IMR-90 (cell line): Measurements from ENCODE around the gene WNT6. TPM values are rescaled to one million over a fixed set of nuclear protein-coding genes. Genes with fewer than 3 reads are reported as not detected.

Experiments
- ATAC-seq: fragments of 200-7000 bp; cut with Tn5 transposase; 2 replicates; pipeline ENCODE4 v1.9.1; 2020; ENCODE audit warnings: low read depth, mild to moderate bottlenecking, moderate library complexity
- Bru-seq: library from RNA; stranded (reverse); fragments of 400-500 nt; gene quantifications from one replicate; lab custom pipeline; 2021; lab: Mats Ljungman, UMichigan
- BruChase-seq, 2 experiments: library from RNA; stranded (reverse); fragments of 400-500 nt; gene quantifications; one replicate each; lab custom pipeline; 2021; lab: Mats Ljungman, UMichigan
- BruUV-seq: library from RNA; stranded (reverse); fragments of 400-500 nt; replicated peaks from 2 replicates; lab custom pipeline; 2021; lab: Mats Ljungman, UMichigan
- CTCF ChIA-PET: fragments of 300-600 bp; formaldehyde crosslinking; extraction: SDS; loops from one replicate; lab custom pipeline; 2021; ENCODE audit warnings: antibody characterized with exemption; lab: Yijun Ruan, JAX
- POLR2A ChIA-PET: fragments of 300-600 bp; sonication (Branson Sonifier 250); formaldehyde crosslinking; loops from one replicate; lab custom pipeline; 2022; ENCODE audit warnings: antibody characterized with exemption; ENCODE audit not compliant: unreplicated experiment; lab: Charles Lee
- DNase-seq: peaks from one replicate; pipeline ENCODE4 v3.0.0; 2013
- H2AFZ ChIP-seq: replicated peaks from 2 replicates; pipeline ENCODE3; 2013; ENCODE audit warnings: low read length, mild to moderate bottlenecking; ENCODE audit not compliant: poor library complexity
- H2AK5ac ChIP-seq: 2 replicates; pipeline ENCODE4 v1.6.1; 2013; ENCODE audit warnings: low read depth, low read length, inconsistent platforms
- H2AK9ac ChIP-seq: replicated peaks from 2 replicates; pipeline ENCODE3; 2013; ENCODE audit warnings: mild to moderate bottlenecking, low read depth, low read length, moderate library complexity; ENCODE audit not compliant: poor library complexity
- H2BK120ac ChIP-seq: 2 replicates; pipeline ENCODE4 v1.6.1; 2013; ENCODE audit warnings: low read depth, low read length, inconsistent platforms
- H2BK15ac ChIP-seq: 3 replicates; pipeline ENCODE4 v1.6.1; 2013; ENCODE audit warnings: low read depth, low read length, inconsistent platforms
- H2BK20ac ChIP-seq: 2 replicates; pipeline ENCODE4 v1.6.1; 2013; ENCODE audit warnings: low read depth, mild to moderate bottlenecking, inconsistent platforms, low read length, moderate library complexity
- H2BK5ac ChIP-seq: 2 replicates; pipeline ENCODE4 v1.6.1; 2013; ENCODE audit warnings: mild to moderate bottlenecking, low read depth, low read length, inconsistent platforms; ENCODE audit not compliant: poor library complexity, severe bottlenecking
- H3K14ac ChIP-seq: replicated peaks from 2 replicates; pipeline ENCODE4 v1.6.1; 2013; ENCODE audit warnings: low read depth, low read length, inconsistent platforms
- H3K18ac ChIP-seq: 2 replicates; pipeline ENCODE4 v1.6.1; 2013; ENCODE audit warnings: low read depth, low read length, control low read depth
- H3K23ac ChIP-seq: 2 replicates; pipeline ENCODE4 v1.6.1; 2013; ENCODE audit warnings: low read depth, low read length, inconsistent platforms
- H3K27ac ChIP-seq: 2 replicates; pipeline ENCODE4 v1.5.1; 2013; ENCODE audit warnings: mild to moderate bottlenecking, control low read depth, low read length; ENCODE audit not compliant: insufficient read depth
- H3K27me3 ChIP-seq: 2 replicates; pipeline ENCODE4 v1.6.1; 2013; ENCODE audit warnings: low read length; ENCODE audit not compliant: control insufficient read depth, insufficient read depth
- H3K36me3 ChIP-seq: 2 replicates; pipeline ENCODE4 v1.6.1; 2013; ENCODE audit warnings: low read length, mixed read lengths; ENCODE audit not compliant: control insufficient read depth, insufficient read depth
- H3K4ac ChIP-seq: 2 replicates; pipeline ENCODE4 v1.6.1; 2013; ENCODE audit warnings: low read depth, low read length, inconsistent platforms
- H3K4me1 ChIP-seq: 2 replicates; pipeline ENCODE4 v1.6.1; 2013; ENCODE audit warnings: low read length, mixed read lengths; ENCODE audit not compliant: control insufficient read depth, insufficient read depth
- H3K4me2 ChIP-seq: 2 replicates; pipeline ENCODE4 v1.6.1; 2013; ENCODE audit warnings: low read depth, mild to moderate bottlenecking, control low read depth, low read length, moderate library complexity
- H3K4me3 ChIP-seq: 2 replicates; pipeline ENCODE4 v1.5.1; 2013; ENCODE audit warnings: low read depth, mild to moderate bottlenecking, control low read depth, low read length, moderate library complexity; ENCODE audit not compliant: insufficient read depth
- H3K56ac ChIP-seq: 2 replicates; pipeline ENCODE4 v1.6.1; 2013; ENCODE audit warnings: low read length, inconsistent platforms; ENCODE audit not compliant: insufficient read depth; ENCODE audit errors: extremely low read depth
- H3K79me1 ChIP-seq, 2 experiments: 2 replicates each; pipeline ENCODE4 v1.6.1; 2013; ENCODE audit warnings: low read length in 2 of 2, inconsistent platforms in 1 of 2, low read depth in 1 of 2
- H3K9ac ChIP-seq: 2 replicates; pipeline ENCODE4 v1.6.1; 2013; ENCODE audit warnings: low read depth, low read length, control low read depth
- H3K9me1 ChIP-seq: 2 replicates; pipeline ENCODE4 v1.6.1; 2013; ENCODE audit warnings: low read length, inconsistent platforms; ENCODE audit not compliant: insufficient read depth
- H3K9me3 ChIP-seq: 2 replicates; pipeline ENCODE4 v1.6.1; 2013; ENCODE audit warnings: low read length; ENCODE audit not compliant: control insufficient read depth, insufficient read depth
- H4K20me1 ChIP-seq: 2 replicates; pipeline ENCODE4 v1.6.1; 2013; ENCODE audit warnings: low read length, inconsistent platforms; ENCODE audit not compliant: insufficient read depth
- H4K5ac ChIP-seq: 2 replicates; pipeline ENCODE4 v1.6.1; 2013; ENCODE audit warnings: mild to moderate bottlenecking, low read depth, low read length, control low read depth
- H4K8ac ChIP-seq, 2 experiments: 2 replicates each; pipeline ENCODE4 v1.6.1; 2013; ENCODE audit warnings: low read depth in 2 of 2, low read length in 2 of 2, control low read depth in 1 of 2, inconsistent platforms in 1 of 2
- H4K91ac ChIP-seq: 2 replicates; pipeline ENCODE4 v1.6.1; 2013; ENCODE audit warnings: low read depth, low read length, inconsistent platforms; ENCODE audit not compliant: insufficient read depth
- FOS ChIP-seq: fragments of 150-350 bp; IDR thresholded peaks from 2 replicates; pipeline ENCODE4 v1.6.1; 2016; ENCODE audit warnings: low read depth, low read length
- MAZ ChIP-seq: IDR thresholded peaks from 2 replicates; pipeline ENCODE4 v1.6.1; 2012; ENCODE audit warnings: low read depth, mild to moderate bottlenecking, low read length, improper control_type of control experiment, moderate library complexity, borderline replicate concordance
- MXI1 ChIP-seq: IDR thresholded peaks from 2 replicates; pipeline ENCODE4 v1.6.1; 2012; ENCODE audit warnings: low read depth, mild to moderate bottlenecking, low read length, moderate library complexity, borderline replicate concordance
- NFE2L2 ChIP-seq: fragments of 150-350 bp; IDR thresholded peaks from 2 replicates; pipeline ENCODE4 v1.6.1; 2016; ENCODE audit warnings: low read depth, mild to moderate bottlenecking, low read length
- WGBS, 2 experiments: methylation state at CpG; one replicate each; pipeline versions ENCODE4 v1.1.5 to v1.1.7; 2013; ENCODE audit warnings: missing lambda C conversion rate in 2 of 2; ENCODE audit not compliant: insufficient read length in 1 of 2; ENCODE audit errors: extremely low coverage in 2 of 2; 5-methylcytosine and 5-hydroxymethylcytosine counted together
- dilution Hi-C: fragments of 300-500 bp; cut with HindIII; formaldehyde crosslinking; loops from one replicate; pipeline ENCODE4 v1.14.3; 2018; ENCODE audit warnings: low sequenced_read_pairs; ENCODE audit not compliant: unreplicated experiment
- in situ Hi-C: fragments of 300-500 bp; cut with MboI; formaldehyde crosslinking; loops from 3 replicates; pipeline ENCODE4 v1.14.3; 2019; ENCODE audit warnings: low sequenced_read_pairs, inconsistent platforms, mixed read lengths
- intact Hi-C: fragments of 100-400 bp; cut with micrococcal nuclease; formaldehyde crosslinking; loops from 2 replicates; pipeline ENCODE4 v1.10.0; 2022
- long read RNA-seq: library from polyadenylated mRNA; unstranded; transcript quantifications from one replicate; pipeline ENCODE4 v2.0.0, GENCODE V29; 2021; ENCODE audit not compliant: unreplicated experiment
- polyA plus RNA-seq, 3 experiments: library from polyadenylated mRNA; depleted of rRNA; stranded (reverse); fragments of >200 nt; gene quantifications; 2 replicates each; pipeline ENCODE4 v1.2.3, GENCODE V29; 2012; ENCODE audit warnings: low replicate concordance in 1 of 3
- total RNA-seq: library from RNA; depleted of rRNA; stranded (reverse); fragments of >200 nt; gene quantifications from 2 replicates; pipeline ENCODE4 v1.2.3, GENCODE V29; 2012; rRNA removed
- TF ChIP-seq, protein P1 (sequence below): conservative IDR thresholded peaks from 2 replicates; pipeline ENCODE4 v1.5.1; 2012; ENCODE audit warnings: mild to moderate bottlenecking, low read depth, low read length, improper control_type of control experiment

Gene WNT6
- not detected in 2 replicates for total RNA-seq
- not detected in 2 replicates for polyA plus RNA-seq (2012; rRNA removed)
- not detected in 2 replicates for polyA plus RNA-seq (2012; cell fraction: cytosol; rRNA removed)
- not detected in 2 replicates for polyA plus RNA-seq (2012; cell fraction: nucleus; rRNA removed; ENCODE audit: low replicate concordance)
- not detected for Bru-seq, nascent RNA
- BruChase-seq, experiment 1, labeled RNA remaining after a 6-hour chase, result not detected
- BruChase-seq, experiment 2, labeled RNA remaining after a 2-hour chase, result not detected
- long read RNA-seq, result 0 reads

DNA sequence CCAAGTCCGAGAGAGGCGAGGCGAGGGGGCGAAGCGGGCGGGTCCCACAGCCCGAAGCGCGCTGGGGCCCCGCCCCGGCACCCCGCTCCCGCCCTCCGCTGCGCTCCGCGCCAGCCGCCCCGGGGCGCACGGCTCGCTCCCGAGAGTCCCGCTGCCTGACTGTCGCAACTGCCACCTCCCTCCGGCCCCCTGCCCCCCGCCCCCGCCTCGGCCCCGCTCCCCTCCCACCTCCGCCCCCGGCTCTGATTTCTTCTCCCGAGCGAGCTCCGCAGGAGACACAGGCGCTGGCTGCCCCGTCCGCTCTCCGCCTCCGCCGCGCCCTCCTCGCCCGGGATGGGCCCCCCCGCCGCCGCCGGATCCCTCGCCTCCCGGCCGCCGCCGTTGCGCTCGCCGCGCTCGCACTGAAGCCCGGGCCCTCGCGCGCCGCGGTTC lies at the start of gene WNT6:
Gene WNT6 (plus strand): TSS at position 250 of the 432 bp plus-strand sequence. CDS start 233 bp downstream, outside the sequence.
- no peak within 1 kb of the TSS for H3K56ac ChIP-seq
- H3K14ac ChIP-seq, result no peak within 1 kb of the TSS
- H2AK5ac ChIP-seq, result no peak within 1 kb of the TSS
- H3K9me3 ChIP-seq, result peaks cover 4% of the 10 kb centered on the region; the same call in 1 of the 2 replicates
- ATAC-seq (peak; percentile 19), DNase-seq (no peak)
- H3K27ac ChIP-seq, result no peak within 1 kb of the TSS
- H3K4me2 ChIP-seq, result peak within 1 kb of the TSS; percentile 20; the same call in 1 of the 2 replicates
- H3K4me1 ChIP-seq, result peaks cover 5% of the 10 kb centered on the region; the same call in 1 of the 2 replicates
- H2BK120ac ChIP-seq, result no peak within 1 kb of the TSS
- H2BK15ac ChIP-seq, result no peak within 1 kb of the TSS
- no peak within 1 kb of the TSS for H3K23ac ChIP-seq
- dilution Hi-C loops (no loop called here), intact Hi-C loops (no loop called here), in situ Hi-C loops (no loop called here)
- no TSS peak for BruUV-seq
- H4K20me1 ChIP-seq, result no peaks in the 10 kb centered on the region; the same call in 1 of the 2 replicates
- H4K8ac ChIP-seq, result no peak within 1 kb of the TSS
- H4K5ac ChIP-seq, result no peak within 1 kb of the TSS
- no peak within 1 kb of the TSS for H2BK5ac ChIP-seq
- ChIA-PET POLR2A (no interaction called here), CTCF (no interaction called here)
- H2AK9ac ChIP-seq, result no peak within 1 kb of the TSS
- no peak within 1 kb of the TSS for H4K91ac ChIP-seq
- TF ChIP-seq MAZ (no peak), MXI1 (no peak), NFE2L2 (no peak), FOS (no peak)
- TF ChIP-seq, protein P1, sequence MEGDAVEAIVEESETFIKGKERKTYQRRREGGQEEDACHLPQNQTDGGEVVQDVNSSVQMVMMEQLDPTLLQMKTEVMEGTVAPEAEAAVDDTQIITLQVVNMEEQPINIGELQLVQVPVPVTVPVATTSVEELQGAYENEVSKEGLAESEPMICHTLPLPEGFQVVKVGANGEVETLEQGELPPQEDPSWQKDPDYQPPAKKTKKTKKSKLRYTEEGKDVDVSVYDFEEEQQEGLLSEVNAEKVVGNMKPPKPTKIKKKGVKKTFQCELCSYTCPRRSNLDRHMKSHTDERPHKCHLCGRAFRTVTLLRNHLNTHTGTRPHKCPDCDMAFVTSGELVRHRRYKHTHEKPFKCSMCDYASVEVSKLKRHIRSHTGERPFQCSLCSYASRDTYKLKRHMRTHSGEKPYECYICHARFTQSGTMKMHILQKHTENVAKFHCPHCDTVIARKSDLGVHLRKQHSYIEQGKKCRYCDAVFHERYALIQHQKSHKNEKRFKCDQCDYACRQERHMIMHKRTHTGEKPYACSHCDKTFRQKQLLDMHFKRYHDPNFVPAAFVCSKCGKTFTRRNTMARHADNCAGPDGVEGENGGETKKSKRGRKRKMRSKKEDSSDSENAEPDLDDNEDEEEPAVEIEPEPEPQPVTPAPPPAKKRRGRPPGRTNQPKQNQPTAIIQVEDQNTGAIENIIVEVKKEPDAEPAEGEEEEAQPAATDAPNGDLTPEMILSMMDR, result no peak
- H2BK20ac ChIP-seq, result no peak within 1 kb of the TSS
- H3K79me1 ChIP-seq, result no peaks in the 10 kb centered on the region
- no peaks in the 10 kb centered on the region for H3K9me1 ChIP-seq
- no peaks in the 10 kb centered on the region for H3K36me3 ChIP-seq
- H2AFZ ChIP-seq, result peak within 1 kb of the TSS; percentile 67
- 0% methylated on average over 22 of the region's 64 CpGs; no CpG with 5 or more reads in 1 of the 2 experiments for WGBS, 2 experiments
- no peak within 1 kb of the TSS for H3K9ac ChIP-seq
- peak within 1 kb of the TSS; percentile 35 for H3K4me3 ChIP-seq
- peaks cover 83% of the 10 kb centered on the region for H3K27me3 ChIP-seq
- H3K18ac ChIP-seq, result no peak within 1 kb of the TSS
- H3K4ac ChIP-seq, result no peak within 1 kb of the TSS
